RPMI7951 (cell line): ENCODE data around the gene CNTN4. TPM values are rescaled to one million over a fixed set of nuclear protein-coding genes. Genes with fewer than 3 reads are reported as not detected.

Experiments
- DNase-seq: peaks from one replicate; pipeline ENCODE4 v3.0.0-alpha.2; 2012; ENCODE audit warnings: low read depth
- total RNA-seq: library from RNA; depleted of rRNA; stranded (reverse); fragments of >200 nt; shearing (Covaris generic); gene quantifications from 2 replicates; pipeline ENCODE4 v1.2.3, GENCODE V29; 2014

Gene CNTN4
- total RNA-seq, 1 experiment from 2014 or later, result not detected

DNA sequence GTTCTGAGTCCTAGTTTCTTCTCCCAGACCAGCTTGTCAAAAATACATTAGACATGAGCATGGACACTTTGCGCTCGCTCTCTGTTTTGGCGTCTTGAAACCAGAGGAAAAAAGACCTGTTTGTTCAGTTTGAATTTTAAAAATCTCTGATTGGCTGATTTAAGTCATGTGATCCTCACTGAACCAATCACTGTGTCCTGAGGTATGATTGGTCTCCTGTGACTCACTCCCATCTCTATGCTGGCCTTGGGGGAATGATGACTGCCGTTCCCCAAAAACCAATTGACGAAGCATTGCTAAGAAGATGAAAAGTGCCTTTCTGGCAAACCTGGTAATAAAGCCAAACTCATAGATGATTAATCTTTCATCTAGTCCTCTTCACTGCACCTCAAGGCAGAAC, 755.0 kb downstream of the CNTN4 start:
- DNase-seq, result no peak

DNA sequence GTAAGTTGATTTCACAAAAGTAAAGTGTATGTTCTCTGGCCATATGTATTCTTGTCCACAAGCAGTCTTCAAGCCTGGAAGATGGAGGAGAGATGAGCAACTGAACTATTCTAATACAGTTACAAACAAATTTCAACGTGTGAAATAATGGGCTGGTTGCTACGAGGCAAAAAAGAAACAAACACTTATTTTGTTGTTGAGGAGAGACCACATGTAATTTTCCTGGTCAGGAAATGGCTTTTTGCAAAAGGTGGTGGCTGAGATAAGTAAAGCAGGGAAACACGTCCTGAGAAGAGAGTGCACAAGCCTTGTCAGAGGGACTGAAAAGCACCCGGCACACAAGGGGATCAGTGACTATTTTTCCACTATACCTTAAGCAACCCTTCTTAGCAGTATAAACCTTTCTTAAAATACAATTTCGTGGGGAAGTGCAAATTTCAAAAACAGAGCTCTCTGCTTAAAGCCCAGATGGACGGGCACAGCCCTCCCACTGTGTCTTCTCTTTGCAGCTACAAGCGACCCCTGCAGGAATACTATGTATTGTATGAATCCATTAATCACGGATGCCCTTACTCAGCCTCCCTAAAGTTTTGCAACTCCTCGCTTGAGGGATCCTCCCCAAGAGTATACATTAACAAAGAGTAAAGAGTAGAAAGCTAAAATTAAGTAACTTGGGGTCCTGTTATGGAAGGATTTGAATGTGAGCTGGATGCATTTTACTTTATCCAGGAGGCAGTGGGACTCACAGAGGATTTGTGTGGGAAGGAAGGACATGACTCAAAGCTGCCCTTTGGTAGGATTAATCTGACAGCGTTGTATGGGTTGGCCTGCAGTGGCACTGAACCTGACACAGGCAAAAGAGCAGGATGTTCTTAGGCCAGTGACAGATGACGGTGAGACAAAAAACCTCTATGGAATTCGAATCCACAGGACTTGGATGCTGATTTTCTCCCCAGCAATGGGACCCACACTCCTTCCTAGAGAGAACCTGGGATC, 757.8 kb downstream of the CNTN4 start:
- no peak for DNase-seq

DNA sequence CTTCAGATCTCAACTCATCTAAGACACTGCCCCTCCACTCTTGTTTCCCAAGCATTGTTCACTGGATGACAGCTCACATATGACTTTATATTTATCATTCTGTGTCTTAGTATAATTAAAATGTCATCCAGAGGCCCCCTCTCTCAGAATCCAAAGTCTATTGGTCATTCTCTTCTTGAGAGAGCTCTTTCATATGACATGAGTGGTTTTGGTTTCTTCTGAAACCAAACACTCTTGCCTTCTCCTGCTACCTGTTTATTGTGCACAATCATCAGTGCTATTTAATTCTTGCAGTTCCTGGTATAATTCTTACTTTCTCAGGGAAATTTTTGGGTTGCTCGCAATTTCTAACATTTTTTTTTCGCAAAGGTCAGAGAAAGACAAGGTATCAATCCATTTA, 762.0 kb downstream of the CNTN4 start:
- DNase-seq, result no peak

DNA sequence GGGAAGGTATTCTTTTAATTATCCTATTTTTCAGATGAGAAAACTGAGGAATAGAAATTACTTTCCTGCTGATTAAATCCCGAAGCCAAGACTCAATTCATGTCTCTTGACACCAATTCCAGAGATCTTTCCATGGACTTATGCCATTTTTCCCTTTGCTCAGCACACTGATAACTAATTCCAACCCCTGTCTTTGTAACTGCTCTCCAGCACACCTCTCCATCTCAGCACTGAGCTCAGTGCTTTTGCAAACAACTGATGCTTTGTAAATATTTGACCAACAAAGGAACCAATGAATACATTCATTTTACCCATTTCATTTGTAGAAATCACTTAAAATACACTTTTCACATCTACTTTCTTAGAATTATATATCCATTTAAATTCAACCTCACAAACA, 762.5 kb downstream of the CNTN4 start:
- no peak for DNase-seq

DNA sequence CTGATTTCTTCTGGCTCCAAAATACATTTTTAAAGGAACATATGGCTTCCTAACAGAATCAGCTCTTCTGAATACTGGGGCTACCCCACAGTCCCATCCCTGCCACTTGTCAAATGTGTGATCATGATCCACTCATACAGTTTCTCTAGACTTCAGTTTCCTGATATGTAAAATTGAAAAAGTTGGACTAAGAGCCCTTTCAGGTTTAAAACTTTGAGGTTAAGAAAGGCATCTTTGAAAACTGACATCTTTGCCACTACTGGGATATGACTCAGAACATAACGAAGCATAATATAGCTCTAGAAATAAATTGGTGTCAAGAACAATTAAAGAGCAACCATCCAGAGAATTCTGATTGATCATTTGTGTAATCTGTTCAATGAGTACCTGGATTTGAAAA, 763.3 kb downstream of the CNTN4 start:
- DNase-seq, result no peak

DNA sequence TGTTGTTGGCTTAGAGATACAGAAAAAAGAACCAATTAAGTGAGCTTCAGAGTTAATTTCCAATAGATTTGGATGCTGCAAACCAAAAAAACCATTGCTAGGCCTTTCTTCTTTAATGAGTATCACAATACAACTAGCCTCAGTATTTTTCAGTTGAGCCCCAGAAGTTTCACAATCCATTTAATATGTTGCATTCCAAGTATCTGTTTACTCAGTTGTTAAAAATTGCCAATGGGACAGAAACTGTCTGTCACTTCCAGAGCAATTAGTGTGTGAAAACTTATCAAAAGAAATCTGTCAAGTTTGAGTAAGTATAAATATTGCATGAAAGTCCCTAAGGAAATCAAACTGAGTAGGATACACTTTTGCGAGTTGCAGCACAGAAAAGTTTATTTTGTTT, 763.7 kb downstream of the CNTN4 start:
- DNase-seq, result no peak

DNA sequence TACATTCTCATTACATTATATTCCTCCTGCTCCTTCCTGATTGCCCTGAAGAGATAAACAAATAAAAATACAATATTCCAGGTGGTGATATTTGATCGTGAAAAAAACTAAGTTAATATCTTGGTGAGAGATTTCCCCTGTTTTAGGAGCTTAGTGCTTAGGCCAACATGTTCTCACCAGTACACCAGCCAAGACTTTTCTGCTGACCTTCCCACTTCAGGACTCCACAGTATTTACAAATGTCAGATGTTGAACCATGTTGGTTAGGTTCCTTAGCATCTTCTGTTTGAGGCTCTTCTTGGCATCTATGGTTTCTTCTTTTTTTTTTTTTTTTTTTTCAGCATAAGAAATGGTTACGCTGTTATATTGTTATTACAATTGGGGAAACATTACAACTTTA, 764.5 kb downstream of the CNTN4 start:
- DNase-seq, result no peak

DNA sequence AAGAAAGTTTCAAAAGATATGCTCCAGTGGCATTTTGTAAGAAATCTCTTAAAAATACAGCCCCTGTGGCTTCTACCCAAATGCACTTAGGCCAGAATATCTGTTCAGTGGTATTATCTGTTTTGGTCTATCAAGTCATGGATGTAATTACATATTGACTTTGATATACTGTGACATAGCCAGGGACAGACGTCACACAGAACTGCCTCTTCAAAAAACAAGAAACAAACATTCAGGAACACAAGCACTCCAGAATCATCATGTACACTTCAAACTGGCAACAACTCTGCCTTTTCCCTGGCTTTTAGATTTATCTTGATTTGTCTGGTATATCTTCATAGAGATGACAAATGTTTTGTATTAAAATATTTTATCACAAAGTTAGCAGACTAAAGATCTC, 771.2 kb downstream of the CNTN4 start:
- DNase-seq, result no peak

DNA sequence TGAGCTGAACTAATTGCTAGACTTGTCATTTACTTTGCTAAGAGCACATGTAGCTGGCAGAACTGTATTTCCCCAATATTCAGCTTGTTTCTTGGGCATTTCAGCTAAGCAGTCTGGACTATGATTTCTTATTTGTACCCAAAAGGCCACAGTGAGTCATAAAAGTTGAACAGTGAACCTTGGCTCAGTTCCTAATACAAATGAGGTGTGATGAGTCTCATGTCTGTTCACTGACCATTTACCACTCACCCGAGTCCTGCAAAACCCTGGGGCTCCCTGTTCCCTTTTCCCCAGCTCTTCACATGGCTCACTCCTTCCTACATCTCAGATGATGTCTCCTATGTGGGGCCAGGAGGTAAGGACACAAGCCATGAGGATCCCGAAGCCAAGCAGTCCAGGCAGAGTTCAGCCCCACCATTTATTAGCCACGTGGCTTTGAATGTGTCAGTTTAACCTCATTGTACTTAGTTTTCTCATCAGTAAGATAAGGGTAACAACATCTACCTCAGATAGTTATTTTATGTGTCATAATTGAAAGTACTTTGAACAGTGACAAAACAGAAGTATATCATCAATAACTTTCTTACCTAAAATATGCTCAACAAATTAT, 772.2 kb downstream of the CNTN4 start:
- DNase-seq, result no peak

DNA sequence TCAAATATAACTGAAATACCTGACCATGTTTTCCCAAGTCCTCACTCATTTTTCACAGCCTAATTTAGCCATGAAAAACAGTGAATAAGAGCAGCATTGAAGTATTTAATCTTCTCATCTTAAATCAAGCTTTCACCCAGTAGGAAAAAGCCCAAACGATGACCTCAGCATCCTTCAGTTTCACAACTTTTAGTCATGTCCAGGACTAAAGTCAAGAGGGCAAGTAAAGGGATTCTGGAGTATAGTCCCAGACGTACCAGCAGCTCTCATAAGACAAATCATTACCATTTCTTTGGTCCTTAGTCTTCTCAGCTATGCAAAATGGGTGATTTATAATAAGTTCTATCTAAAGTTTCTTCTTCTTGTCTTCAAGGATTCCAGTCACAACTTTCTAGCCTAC, 774.2 kb downstream of the CNTN4 start:
- DNase-seq, result no peak

DNA sequence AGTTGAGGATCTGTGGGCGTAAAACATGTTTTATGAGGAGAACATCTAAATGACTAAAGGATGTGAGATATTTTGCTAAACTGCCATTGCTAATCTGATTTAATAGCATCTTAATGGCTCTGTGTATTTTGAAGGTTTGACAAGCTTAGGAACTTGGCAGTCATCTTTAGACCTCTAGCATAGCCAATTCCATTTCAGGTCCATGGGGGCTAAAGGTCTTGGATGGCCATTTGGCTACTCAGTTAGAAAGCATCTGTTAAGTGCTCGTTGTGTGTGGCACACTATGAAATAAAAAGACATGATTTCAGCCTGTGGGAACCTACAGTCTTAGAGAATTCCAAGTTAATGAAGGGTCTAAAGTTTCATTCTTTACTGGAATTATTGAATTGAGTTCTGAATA, 775.3 kb downstream of the CNTN4 start:
- DNase-seq, result no peak

DNA sequence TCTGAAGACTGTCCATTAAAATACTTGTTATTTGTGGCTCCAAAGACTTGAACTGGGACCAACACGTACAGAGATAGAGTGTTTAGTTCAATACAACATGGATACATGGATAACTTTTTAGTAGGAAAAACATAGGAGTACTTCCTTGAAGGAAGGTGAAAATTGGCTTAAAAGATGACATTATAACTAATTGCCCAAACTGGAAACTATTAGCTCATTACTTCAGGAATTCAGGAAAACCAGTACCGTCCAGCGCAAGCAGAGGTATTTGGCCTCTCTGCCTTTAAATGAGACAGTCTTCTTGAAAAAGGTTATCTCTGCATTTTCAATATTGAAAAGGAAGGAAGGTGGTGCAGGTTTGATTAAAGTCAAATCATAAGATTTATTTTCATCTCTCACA, 777.0 kb downstream of the CNTN4 start:
- no peak for DNase-seq

DNA sequence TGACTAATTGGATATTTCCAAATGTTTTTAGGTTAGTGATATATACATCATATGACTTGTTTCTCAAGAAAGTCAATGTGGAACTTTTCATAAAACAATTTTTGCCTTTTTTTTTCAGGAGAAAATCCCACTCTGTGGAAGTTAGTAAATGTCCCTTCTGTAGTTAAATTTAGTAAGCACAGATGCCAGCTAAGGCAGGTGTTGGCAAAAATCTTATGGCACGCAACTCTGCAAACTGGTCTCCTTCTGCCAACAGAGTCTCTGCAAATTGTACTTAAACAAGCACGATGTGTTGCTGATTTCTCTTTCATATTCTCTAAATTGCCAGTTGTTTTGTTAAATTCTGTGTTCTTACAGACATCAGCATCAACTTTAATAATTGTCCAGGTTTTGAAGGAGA, 777.7 kb downstream of the CNTN4 start:
- DNase-seq, result no peak

DNA sequence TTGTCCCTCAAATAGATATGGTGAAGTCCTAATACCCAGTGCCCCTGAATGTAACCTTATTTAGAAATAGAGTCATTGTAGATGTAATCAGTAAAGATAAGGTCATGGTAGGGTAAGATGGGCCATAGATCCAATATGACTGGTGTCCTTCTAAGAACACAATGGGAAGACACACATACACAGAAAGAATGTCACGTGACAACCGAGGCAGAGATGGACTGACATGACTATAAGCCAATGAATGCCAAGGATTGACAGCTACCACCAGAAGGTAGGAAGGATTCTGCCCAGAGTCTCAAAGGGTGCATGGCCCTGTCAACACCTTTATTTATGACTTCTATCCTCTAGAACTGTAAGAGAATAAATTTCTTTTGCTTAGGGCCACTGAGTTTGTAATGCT, 780.4 kb downstream of the CNTN4 start:
- no peak for DNase-seq

DNA sequence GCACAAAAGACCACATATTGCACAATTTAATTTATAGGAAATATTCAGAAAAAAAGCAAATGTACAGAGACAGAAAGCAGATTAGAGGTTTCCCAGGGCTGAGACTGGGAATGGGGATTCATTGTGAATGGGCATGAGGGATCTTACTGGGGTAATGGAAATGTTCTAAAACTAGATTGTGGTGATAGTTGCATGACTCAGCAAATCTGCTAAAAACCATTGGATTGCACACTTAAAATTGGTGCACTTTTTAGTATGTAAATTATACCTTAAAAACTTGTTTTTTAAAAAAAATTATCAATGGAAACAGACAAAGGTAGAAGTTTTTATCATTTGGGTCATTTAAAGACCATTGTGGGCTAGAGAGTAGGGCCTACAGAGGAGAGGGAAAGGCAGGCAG, 780.9 kb downstream of the CNTN4 start:
- DNase-seq, result no peak

DNA sequence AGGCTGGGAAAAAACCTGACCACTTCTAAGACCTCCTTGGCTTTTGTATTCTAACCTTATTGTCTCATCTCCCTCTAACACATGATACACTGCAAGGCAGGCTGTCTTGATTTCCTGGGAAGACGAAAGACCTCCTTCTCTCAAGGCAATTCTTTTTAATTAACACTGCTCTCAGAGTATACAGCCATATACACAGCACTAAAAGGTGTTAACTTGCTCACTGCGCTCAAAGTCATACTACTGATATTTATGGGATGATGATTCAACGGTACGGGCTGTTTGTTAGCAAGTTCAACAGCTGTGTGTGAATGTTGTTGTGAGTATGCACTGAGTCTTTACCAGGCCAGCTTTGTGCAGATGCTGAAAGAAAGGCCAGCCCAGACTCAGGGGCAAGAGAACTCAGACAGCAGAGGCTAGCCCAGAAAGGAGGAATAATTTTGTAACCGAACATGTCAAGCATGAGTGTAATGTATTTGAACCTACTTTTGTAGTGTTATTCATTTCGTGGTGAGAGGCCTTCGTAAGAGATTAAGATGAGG, 781.6 kb downstream of the CNTN4 start:
- DNase-seq, result no peak

DNA sequence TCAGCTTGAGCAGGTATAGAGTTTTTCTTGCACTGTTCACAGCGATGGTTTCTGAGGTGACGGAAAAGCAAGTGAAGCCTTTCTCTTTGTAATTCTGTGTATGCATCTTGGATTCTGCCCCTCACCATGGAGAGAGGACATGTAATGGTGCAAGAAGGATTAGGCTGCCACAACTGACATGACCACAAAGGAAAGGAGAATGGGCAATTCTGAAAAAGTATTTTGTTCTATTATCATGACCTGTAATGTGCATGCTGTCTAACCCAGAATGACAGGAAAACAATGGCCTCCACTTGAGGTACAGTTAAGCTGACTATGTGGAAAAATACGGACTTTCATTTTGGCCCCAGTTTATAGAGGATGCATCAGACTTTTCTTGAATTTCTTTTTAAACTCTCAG, 784.6 kb downstream of the CNTN4 start:
- no peak for DNase-seq

DNA sequence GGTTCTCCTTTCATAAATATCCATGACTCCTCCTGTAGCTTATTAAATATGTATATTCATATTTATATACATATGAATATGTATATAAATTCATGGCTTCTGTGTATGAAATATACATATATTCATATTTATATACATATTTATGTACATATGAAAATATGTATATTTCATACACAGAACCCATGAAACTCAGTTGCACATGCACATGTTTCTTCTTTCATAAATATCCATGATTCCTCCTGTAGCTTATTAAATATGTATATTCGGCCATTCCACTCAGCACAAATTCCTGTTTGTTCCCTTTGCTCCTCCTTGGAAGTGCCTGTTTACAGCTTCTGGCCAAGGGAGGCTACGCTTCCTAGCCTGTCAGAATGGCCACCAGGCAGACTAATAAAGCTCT, 789.9 kb downstream of the CNTN4 start:
- DNase-seq, result no peak

DNA sequence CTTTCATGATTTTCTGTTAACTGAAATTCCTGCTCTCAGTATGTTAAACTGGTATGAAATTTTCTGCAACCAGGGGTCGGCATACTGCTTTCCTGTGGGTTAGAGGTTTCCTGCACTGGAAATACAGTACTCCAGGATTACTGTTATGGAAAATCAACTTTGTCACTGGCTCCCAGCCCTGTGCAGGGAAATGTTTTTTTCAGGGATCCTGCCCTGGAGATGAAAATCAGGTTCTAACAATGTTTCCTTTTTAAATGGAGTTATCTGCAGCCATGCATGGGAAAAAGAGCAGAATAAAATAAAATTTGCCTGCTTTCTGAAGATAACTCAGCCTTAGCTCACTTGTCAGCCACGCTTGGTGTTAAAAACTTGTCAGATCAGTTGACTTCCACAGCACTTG, 791.1 kb downstream of the CNTN4 start:
- no peak for DNase-seq

DNA sequence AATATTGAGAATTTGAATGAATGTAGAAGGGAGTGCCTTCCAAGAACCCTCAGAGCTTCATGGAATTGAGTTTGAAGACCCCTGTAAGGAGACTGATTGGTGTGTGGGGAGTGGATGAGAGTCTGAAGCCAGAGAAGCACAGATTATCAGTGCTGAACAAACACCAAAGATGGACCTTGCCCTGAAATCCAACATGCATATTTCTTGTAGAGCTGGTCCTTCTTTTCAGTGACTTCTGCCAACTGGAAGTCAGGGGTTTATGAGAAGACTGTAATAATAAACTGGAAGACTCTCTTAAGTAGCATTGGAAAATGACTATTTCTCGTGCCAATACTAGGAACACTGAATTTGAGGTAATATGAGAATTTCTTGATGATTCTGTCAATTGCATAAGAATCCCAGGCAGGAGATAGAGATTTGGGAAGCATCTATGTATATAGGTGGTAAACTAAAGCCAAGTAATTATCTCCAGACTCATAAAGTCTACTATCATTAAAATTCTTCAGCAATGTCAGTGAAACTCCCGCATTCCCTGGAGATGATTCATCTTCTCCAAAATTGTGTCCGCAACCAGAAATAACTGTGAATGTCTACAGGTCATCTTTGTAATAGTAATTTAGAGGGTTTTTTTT, 797.8 kb downstream of the CNTN4 start:
- peak; percentile 29 for DNase-seq

DNA sequence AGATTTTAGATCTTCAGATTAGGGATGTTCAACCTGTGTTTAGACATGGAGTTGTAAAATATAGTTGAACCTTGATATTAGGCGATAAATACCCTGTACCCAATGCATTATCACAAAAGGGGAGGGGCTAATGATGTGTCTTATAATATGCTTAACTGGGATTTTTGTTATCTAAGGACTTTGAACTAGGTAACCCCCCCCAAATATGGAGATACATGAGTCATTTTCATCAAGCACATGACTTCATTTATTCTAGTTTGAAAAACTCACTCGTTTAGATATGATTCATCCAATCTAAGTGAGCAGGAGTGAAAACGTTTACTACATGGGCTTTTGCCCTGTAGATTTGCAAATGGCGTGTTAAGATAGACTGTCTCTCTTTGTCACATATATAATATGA, 799.2 kb downstream of the CNTN4 start:
- no peak for DNase-seq

DNA sequence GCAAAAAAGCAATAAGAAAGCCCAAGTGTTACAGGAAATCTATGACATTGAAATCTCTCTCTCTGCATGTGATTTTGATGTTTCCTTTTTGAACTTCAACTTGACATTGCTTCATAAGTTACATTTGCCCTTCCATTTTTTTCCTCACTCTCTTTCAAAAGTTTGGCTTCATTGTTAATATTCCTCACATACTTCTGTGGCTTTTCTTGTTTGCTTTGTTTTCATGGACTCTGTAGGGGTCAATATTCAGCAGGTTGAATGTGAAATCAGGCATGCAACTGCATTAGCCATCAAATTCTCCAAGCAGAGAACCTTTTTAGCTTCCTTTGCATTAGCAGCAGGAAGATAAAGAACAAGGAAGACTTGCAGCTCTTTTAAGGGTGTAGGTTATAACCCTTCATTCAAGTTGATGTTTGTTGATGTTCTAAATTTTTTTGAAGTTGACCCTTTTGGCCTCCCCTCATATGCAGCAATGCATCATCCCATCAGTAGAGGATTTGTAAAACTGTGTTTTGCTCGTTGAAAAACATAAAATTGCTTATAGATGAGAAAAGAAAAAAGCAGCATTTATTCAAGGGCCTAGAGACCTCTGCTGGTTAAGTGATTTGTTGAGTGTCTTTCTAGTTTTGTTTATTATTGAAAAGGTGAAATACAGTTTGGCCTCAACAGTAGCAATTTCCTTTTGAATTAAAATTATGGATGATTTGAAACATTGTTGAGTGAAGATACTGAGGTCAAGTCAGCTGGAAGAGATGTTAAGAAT, 800.1 kb downstream of the CNTN4 start:
- no peak for DNase-seq
